Upper lobe of left lung (tissue), 4 donors: Measurements from ENCODE around the gene TFR2.

Source experiments
- CTCF ChIP-seq, 6 experiments: fragments of 450-650 bp in 4 of 6; fragments of 200-600 bp in 2 of 6; sonication (generic) in 2 of 6; IDR thresholded peaks; one replicate each; pipeline ENCODE4 v1.5.1; 2016 to 2019; ENCODE audit warnings: antibody characterized with exemption in 6 of 6
- EP300 ChIP-seq, 4 donors: sonication (generic); formaldehyde crosslinking; IDR thresholded peaks; one replicate each; pipeline ENCODE4 v1.5.1; 2017; ENCODE audit warnings: antibody characterized with exemption in 4 of 4, control low read depth in 2 of 4
- POLR2A ChIP-seq, 4 donors: fragments of 450-650 bp; IDR thresholded peaks; one replicate each; pipeline ENCODE4 v1.5.1; 2016 to 2017; ENCODE audit warnings: antibody characterized with exemption in 4 of 4, mild to moderate bottlenecking in 2 of 4
- POLR2AphosphoS5 ChIP-seq, 2 donors: sonication (generic); formaldehyde crosslinking; IDR thresholded peaks; one replicate each; pipeline ENCODE4 v1.5.1; 2017; ENCODE audit warnings: antibody characterized with exemption in 2 of 2

GRCh38 chr7:100673302-100673941 lies 32.1 kb upstream of the TFR2 start, which contains the start of gene GNB2:
- peak in 1 of 4 donors; percentile 69 for TF ChIP-seq EP300 (IDR thresholded peaks at IDR 0.05)
- TF ChIP-seq CTCF (IDR thresholded peaks at IDR 0.05): peak in 3 of 6 experiments; percentile 27 to 32 (median 31)
- TF ChIP-seq POLR2A (IDR thresholded peaks at IDR 0.05): peak in 3 of 4 donors; percentile 55 to 93 (median 86)
- peak; percentile 86 to 95 for TF ChIP-seq POLR2AphosphoS5 (IDR thresholded peaks at IDR 0.05)
